HG03039 (cell line): ENCODE data around the gene UBA5.

Experiments
- ATAC-seq: cut with Tn5 transposase; IDR thresholded peaks from one replicate; pipeline ENCODE4 v1.9.1; 2021; ENCODE audit warnings: mild to moderate bottlenecking, moderate library complexity; ENCODE audit not compliant: unreplicated experiment

Gene UBA5

GRCh38 chr3:132713977-132714727 lies 54.0 kb downstream of the UBA5 start:
- ATAC-seq: no peak

GRCh38 chr3:132716372-132716771 lies 56.2 kb downstream of the UBA5 start:
- no peak for ATAC-seq

GRCh38 chr3:132720228-132720627 lies 60.1 kb downstream of the UBA5 start:
- no peak for ATAC-seq

GRCh38 chr3:132721479-132722164 lies 61.5 kb downstream of the UBA5 start:
- peak; percentile 17 for ATAC-seq

GRCh38 chr3:132722165-132723023 lies 62.3 kb downstream of the UBA5 start, which contains the start of gene NPHP3:
Gene NPHP3 (minus strand): TSS chr3:132722409. CDS start chr3:132722355, 54 bp downstream.
- peak; percentile 80 for ATAC-seq

GRCh38 chr3:132723024-132723950 lies 63.2 kb downstream of the UBA5 start:
- no peak for ATAC-seq

GRCh38 chr3:132726341-132726823 lies 66.3 kb downstream of the UBA5 start:
- no peak for ATAC-seq
